HCT116 (cell line): ENCODE results near the gene GAK.

ENCODE experiments used
- CEBPB ChIP-seq: IDR thresholded peaks from 2 replicates; pipeline ENCODE4 v1.6.1; 2012; ENCODE audit warnings: low read depth
- CTCF ChIP-seq, 3 experiments: fragments of 200-600 bp in 1 of 3; sonication (generic) in 1 of 3; IDR thresholded peaks in 2 of 3; conservative IDR thresholded peaks in 1 of 3; 2 replicates each; pipeline ENCODE4 v1.5.1; 2012 to 2017; ENCODE audit warnings: low read depth in 2 of 3, low read length in 2 of 3, antibody characterized with exemption in 1 of 3, borderline replicate concordance in 1 of 3, control low read depth in 1 of 3, mild to moderate bottlenecking in 1 of 3, mixed read lengths in 1 of 3, mixed run types in 1 of 3, moderate library complexity in 1 of 3; ENCODE audit not compliant: insufficient read depth in 1 of 3
- EZH2phosphoT487 ChIP-seq: fragments of 200-600 bp; IDR thresholded peaks from 2 replicates; pipeline ENCODE4 v1.6.1; 2018; ENCODE audit warnings: antibody characterized with exemption, borderline replicate concordance
- POLR2A ChIP-seq: IDR thresholded peaks from 2 replicates; pipeline ENCODE4 v1.7.0; 2011; ENCODE audit warnings: borderline replicate concordance; ENCODE audit not compliant: insufficient read depth, insufficient read length; ENCODE audit errors: extremely low read depth
- POLR2AphosphoS5 ChIP-seq: IDR thresholded peaks from 2 replicates; pipeline ENCODE4 v1.6.1; 2011; ENCODE audit warnings: mild to moderate bottlenecking, low read depth, low read length, moderate library complexity
- SIN3A ChIP-seq: IDR thresholded peaks from 2 replicates; pipeline ENCODE4 v1.6.1; 2012; ENCODE audit warnings: low read depth
- SP1 ChIP-seq: IDR thresholded peaks from 2 replicates; pipeline ENCODE4 v1.6.1; 2012; ENCODE audit warnings: low read depth

- TF ChIP-seq SP1: no peak
- TF ChIP-seq CTCF (IDR thresholded peaks at IDR 0.05 in 2 of 3, conservative IDR thresholded peaks at IDR 0.05 in 1 of 3; ENCODE audit: borderline replicate concordance in 1 of 3, insufficient read depth in 1 of 3, low read depth in 2 of 3, low read length in 2 of 3): no peak
- no peak for TF ChIP-seq EZH2phosphoT487
- TF ChIP-seq POLR2AphosphoS5: no peak
- no peak for TF ChIP-seq CEBPB
- no peak for TF ChIP-seq SIN3A
- no peak for TF ChIP-seq POLR2A
Observed at GRCh38 chr4:970046-970745, 38.1 kb upstream of the GAK start.
